Measurements from ENCODE around the gene TNFRSF14. TPM values are rescaled to one million over a fixed set of nuclear protein-coding genes. Genes with fewer than 3 reads are reported as not detected.

Gene TNFRSF14
- total RNA-seq, 1 experiment from 2014 or later: 25.5 TPM

DNA sequence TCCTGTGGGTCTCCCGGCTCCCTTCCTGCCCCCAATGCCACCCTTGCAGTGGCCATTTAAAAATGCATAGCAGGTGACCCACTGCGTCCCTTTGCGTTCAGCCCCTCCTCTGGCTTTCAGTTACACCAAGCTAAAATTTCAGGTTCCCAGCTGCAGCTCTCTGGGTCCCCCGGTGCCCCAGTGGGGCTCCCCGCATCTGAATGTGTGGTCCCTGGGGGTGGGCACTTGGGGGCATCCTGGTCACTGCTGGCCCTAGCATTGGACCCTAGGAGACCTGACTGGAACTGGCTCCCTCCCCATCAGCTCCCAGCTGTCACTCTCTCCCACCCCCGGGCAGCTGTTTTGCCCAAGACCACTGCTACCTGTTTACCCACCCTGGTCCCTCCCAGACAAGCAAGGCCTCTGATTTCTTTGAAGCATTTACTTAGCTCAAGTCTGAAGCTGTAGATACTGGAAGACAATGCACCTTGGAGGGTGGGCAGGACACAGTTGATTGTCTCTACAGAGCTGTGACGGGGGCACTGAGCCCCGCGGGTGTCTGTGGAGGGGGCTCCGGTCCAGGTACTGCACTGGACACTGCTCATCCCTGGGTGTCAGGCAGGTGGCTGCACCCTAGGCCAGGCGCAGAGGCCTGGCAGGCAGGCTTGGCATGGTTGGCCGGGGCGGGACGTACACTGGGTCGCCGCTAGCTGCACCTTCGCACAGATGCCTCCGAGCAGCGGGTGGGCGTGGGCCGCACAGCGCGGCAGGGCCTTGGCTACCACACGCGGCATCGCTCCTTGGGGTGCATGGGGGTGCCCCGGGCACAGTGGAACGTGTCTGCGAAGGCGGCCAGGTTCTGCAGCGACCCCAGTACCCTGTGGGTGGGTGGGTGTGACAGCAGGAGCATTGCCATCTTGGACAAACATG, 34.3 kb downstream of the TNFRSF14 start:
- POLR2A ChIA-PET (ENCODE audit: unreplicated experiment): no interaction called here

DNA sequence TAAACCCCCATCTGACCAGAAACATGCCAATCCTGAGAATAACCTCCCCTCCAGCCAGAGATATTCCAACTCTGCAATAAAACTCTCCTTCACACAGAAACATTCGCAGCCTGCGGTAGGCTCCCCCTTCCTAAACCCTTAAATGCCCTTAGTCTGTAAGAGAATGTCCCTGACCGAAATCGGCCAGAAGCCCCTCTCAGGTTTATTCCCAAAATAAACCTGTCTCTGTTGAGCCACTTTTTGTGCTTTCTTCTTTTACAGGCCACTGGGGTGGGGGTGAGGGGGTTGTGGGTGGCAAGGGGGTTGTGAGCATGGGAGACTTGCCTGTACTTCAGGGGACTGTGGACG, 35.0 kb downstream of the TNFRSF14 start:
- ATAC-seq (no peak), DNase-seq (no peak)
- Histone ChIP-seq H3K4me3 (ENCODE audit: low read length) (no peak overlapping the region), H3F3A (ENCODE audit: low read length, unreplicated experiment) (no peaks in the 10 kb centered on the region), H3K9me3 (ENCODE audit: low read length) (no peaks in the 10 kb centered on the region), H3K36me3 (ENCODE audit: low read depth, low read length) (peaks cover 2% of the 10 kb centered on the region; the same call in 1 of the 2 replicates), H3K4me2 (ENCODE audit: low read length) (no peak overlapping the region), H3K9ac (ENCODE audit: low read length) (no peak overlapping the region), H3K4me1 (ENCODE audit: insufficient read depth, low read length) (peaks cover 8% of the 10 kb centered on the region), H3K27ac (ENCODE audit: low read length) (no peak overlapping the region), H4K20me1 (ENCODE audit: low read length) (no peaks in the 10 kb centered on the region), H2AFZ (ENCODE audit: low read length) (no peak overlapping the region), H3K79me2 (ENCODE audit: low read length) (peaks cover 10% of the 10 kb centered on the region; the same call in 1 of the 2 replicates), H3K27me3 (ENCODE audit: low read length) (no peaks in the 10 kb centered on the region), H3K9me2 (replicated peaks; ENCODE audit: low read length) (no peaks in the 10 kb centered on the region)
- POLR2A ChIA-PET (ENCODE audit: unreplicated experiment): no interaction called here
- TF ChIP-seq EZH2phosphoT487 (IDR thresholded peaks at IDR 0.05; ENCODE audit: borderline replicate concordance, low read length): no peak
- no peak for TF ChIP-seq EZH2 (IDR thresholded peaks at IDR 0.05; ENCODE audit: low read length, unreplicated experiment)
- TF ChIP-seq, protein P1, sequence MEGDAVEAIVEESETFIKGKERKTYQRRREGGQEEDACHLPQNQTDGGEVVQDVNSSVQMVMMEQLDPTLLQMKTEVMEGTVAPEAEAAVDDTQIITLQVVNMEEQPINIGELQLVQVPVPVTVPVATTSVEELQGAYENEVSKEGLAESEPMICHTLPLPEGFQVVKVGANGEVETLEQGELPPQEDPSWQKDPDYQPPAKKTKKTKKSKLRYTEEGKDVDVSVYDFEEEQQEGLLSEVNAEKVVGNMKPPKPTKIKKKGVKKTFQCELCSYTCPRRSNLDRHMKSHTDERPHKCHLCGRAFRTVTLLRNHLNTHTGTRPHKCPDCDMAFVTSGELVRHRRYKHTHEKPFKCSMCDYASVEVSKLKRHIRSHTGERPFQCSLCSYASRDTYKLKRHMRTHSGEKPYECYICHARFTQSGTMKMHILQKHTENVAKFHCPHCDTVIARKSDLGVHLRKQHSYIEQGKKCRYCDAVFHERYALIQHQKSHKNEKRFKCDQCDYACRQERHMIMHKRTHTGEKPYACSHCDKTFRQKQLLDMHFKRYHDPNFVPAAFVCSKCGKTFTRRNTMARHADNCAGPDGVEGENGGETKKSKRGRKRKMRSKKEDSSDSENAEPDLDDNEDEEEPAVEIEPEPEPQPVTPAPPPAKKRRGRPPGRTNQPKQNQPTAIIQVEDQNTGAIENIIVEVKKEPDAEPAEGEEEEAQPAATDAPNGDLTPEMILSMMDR (conservative IDR thresholded peaks at IDR 0.05; ENCODE audit: low read depth, low read length): no peak
- CTCF ChIA-PET: no interaction called here
- intact Hi-C loops (cut with micrococcal nuclease): no loop called here
- BruUV-seq (replicated peaks): no TSS peak

More for the DNA sequence above, 34.3 kb downstream of the TNFRSF14 start:
- intact Hi-C loops (cut with micrococcal nuclease): no loop called here
- H4K20me1 ChIP-seq (ENCODE audit: low read length): no peaks in the 10 kb centered on the region
- peaks cover 2% of the 10 kb centered on the region; the same call in 1 of the 2 replicates for H3K36me3 ChIP-seq (ENCODE audit: low read depth, low read length)
- H3K4me2 ChIP-seq (ENCODE audit: low read length): no peak overlapping the region
- no peaks in the 10 kb centered on the region for H3K9me3 ChIP-seq (ENCODE audit: low read length)
- DNase-seq (no peak), ATAC-seq (no peak)
- H3K4me1 ChIP-seq (ENCODE audit: insufficient read depth, low read length): peaks cover 9% of the 10 kb centered on the region
- no peaks in the 10 kb centered on the region for H3K9me2 ChIP-seq (replicated peaks; ENCODE audit: low read length)
- no peak overlapping the region for H3K4me3 ChIP-seq (ENCODE audit: low read length)
- no TSS peak for BruUV-seq (replicated peaks)
- no peak overlapping the region for H3K9ac ChIP-seq (ENCODE audit: low read length)
- H2AFZ ChIP-seq (ENCODE audit: low read length): no peak overlapping the region
- H3F3A ChIP-seq (ENCODE audit: low read length, unreplicated experiment): no peaks in the 10 kb centered on the region
- TF ChIP-seq EZH2phosphoT487 (IDR thresholded peaks at IDR 0.05; ENCODE audit: borderline replicate concordance, low read length): no peak
- no peak for TF ChIP-seq EZH2 (IDR thresholded peaks at IDR 0.05; ENCODE audit: low read length, unreplicated experiment)
- TF ChIP-seq, protein P1 (conservative IDR thresholded peaks at IDR 0.05; ENCODE audit: low read depth, low read length): no peak
- peaks cover 13% of the 10 kb centered on the region; the same call in 1 of the 2 replicates for H3K79me2 ChIP-seq (ENCODE audit: low read length)
- no peaks in the 10 kb centered on the region for H3K27me3 ChIP-seq (ENCODE audit: low read length)
- H3K27ac ChIP-seq (ENCODE audit: low read length): no peak overlapping the region
- CTCF ChIA-PET: no interaction called here

Measured in PC-3 (cell line).